Measurements from ENCODE around the gene TBX1. TPM values are rescaled to one million over a fixed set of nuclear protein-coding genes. Genes with fewer than 3 reads are reported as not detected.

The TBX1 gene
- total RNA-seq, 1 experiment from 2014 or later: 16.3 TPM

DNA sequence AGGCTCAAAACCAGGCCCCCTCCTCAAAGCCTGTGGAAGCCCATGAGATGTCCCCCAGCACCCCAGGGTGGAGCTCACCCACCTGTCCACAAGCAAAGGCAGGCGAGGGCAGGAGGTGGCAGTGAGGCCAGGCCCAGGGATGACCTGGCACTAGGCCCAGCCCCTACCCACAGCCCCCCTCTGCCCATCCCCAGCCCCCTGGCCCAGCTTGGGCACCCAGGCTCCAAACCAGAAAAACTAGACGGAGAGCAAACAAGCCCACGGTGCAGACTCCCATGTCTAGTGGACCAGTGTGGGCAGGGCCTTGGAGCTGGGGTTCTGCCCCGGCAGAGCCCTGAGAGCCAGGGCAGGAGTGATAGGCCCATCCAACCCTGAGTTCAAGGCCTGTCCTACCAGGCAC is 16.9 kb upstream of the TBX1 start:
- H3K9me3 ChIP-seq: no peaks in the 10 kb centered on the region
- no peak overlapping the region for H3K4me3 ChIP-seq
- no peaks in the 10 kb centered on the region for H3K27me3 ChIP-seq
- no peak for DNase-seq
- H3K36me3 ChIP-seq: no peaks in the 10 kb centered on the region

DNA sequence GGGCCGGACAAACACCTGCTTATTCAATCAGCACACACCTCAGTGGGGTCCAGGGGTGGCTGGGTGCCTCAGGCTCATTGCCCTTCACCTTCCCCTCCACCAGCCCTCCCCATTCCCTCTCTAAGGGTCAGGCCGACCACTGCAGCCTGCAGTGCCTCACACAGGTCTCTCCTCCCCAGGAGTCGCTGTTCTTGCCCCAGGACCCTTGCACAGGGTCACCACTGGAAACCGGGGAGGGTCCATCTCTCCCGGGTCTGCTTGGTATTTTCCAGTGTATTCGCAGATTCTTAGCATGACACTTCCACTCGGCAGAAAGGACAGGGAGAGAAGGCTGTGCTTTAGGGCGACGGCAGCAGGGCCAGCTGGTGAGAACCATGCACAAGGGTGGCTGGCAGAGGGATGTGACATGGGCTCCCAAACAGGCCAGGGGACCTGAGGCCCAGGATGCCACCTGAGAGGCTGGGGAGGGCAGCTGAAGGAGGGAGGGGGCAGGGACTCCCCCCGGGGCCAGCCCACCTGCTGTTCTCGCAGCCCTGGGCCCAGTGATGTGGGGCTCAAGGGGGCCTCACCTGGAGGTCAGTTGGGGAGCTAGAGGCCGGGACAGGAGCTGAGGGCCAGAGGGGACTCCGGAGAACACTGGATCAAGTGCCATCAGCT is 16.1 kb upstream of the TBX1 start:
- no peak for DNase-seq
- no peak overlapping the region for H3K4me3 ChIP-seq

DNA sequence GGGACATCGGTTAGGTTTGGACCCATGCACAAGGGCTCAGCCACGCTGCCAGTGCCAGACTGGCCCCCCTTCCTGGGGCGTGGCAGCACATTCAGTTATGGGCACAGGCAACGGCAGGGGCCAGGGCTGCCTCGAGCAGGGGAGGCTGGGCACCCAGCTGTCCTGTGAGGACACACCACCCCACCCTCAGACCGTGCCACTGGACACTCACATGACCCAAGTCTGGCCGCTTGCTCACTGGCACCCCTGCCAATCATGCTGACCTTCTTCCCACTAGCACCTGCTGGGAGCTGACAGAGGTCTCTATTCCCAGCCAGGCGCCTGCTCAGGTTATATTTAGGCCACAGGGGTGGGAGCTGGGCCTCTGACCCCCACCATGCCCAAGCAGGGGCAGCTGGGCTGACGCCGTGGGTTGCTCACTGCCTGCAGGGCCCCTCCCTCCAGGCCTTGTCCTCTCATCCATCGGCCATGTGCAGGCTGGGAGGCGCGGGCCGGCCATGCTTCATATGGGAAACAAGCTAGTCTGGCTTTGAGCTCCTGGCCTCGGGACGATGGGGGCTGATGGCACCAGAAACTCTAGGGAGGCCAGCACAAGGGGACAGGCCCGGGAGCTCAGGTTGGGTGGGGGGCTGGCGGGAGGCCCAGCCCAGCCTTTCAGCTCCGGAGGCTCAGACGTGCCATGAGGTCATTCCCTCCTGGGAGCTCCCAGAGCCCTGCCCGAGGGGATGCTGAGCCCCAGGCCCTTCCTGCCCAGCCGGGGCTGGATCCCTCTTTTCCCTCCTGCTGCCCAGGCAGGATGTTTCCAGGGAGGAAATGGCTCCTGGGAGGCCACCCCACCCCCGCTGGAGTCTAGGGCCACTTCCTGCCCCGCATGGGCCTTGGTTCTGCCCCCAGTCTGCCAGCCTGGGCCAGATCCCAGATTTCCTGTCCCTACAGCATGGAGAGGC is 15.2 kb upstream of the TBX1 start:
- Histone ChIP-seq H3K4me3 (no peak overlapping the region), H3K36me3 (no peaks in the 10 kb centered on the region), H3K27me3 (no peaks in the 10 kb centered on the region), H3K9me3 (no peaks in the 10 kb centered on the region)
- DNase-seq: peak; percentile 50

More for the DNA sequence above, 16.1 kb upstream of the TBX1 start:
- Histone ChIP-seq H3K9me3 (no peaks in the 10 kb centered on the region), H3K36me3 (no peaks in the 10 kb centered on the region), H3K27me3 (no peaks in the 10 kb centered on the region)

DNA sequence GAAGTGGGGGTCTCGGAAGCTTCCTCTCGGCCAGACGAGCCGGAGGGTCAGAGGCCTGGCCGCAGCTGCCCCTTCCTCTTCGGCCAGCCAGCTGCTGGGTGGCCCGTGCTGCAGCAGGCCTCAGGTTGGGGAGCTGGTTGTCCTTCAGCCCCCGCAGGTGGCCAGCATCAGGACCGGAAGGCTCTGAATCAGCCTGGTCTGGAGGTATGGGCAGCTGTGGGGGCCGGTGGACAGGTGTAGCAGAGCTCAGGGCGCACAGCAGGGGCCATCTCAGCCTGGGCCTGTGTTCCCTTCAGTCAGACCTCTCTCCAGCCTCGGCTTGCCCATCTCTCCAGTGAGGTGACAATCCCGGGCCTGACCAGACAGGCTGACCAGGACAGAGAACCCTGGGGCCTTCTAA is 13.9 kb upstream of the TBX1 start:
- DNase-seq: no peak
- Histone ChIP-seq H3K4me3 (no peak overlapping the region), H3K9me3 (no peaks in the 10 kb centered on the region), H3K36me3 (no peaks in the 10 kb centered on the region), H3K27me3 (no peaks in the 10 kb centered on the region)

DNA sequence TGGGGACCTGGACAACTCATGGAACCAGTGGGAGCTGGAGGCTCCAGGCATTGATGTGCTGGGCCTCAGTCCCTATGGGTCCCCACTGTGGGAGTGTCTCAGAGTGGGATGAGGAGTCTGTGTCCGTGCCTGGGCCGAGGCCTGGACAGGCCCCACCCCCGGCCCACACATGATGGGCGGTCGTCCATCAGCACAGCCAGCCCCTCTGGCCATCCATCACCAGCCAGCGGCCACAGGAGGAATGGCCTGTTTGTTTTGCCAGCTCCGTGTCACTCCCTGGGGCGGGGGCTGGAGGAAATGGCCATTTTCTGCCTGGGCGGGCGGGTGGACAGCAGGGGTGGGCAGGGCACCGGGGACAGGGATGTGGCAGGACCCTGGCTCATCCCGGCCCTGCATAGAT is 13.0 kb upstream of the TBX1 start:
- DNase-seq: no peak
- H3K36me3 ChIP-seq: no peaks in the 10 kb centered on the region
- H3K4me3 ChIP-seq: no peak overlapping the region
- no peaks in the 10 kb centered on the region for H3K27me3 ChIP-seq
- H3K9me3 ChIP-seq: no peaks in the 10 kb centered on the region

DNA sequence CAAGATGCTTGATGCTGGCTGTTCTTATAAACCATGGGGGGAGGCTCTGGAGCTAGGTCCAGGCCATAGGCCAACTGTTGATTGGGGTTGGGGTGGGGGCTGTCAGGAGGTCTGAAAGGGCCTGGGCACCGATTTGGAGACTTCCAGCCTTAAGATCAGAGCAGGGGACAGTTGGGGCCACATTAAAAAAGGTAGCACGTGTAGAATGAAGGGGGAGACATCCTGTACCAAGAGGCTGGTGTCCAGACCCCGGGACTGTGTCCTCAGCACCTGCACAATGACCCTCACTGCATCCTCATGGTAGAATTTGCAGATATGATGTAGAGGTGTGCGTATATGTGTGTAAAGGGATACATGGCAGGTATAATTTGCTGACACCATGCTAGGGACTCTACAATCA is 12.4 kb upstream of the TBX1 start:
- no peaks in the 10 kb centered on the region for H3K36me3 ChIP-seq
- no peaks in the 10 kb centered on the region for H3K27me3 ChIP-seq
- no peaks in the 10 kb centered on the region for H3K9me3 ChIP-seq
- DNase-seq: no peak
- H3K4me3 ChIP-seq: no peak overlapping the region

DNA sequence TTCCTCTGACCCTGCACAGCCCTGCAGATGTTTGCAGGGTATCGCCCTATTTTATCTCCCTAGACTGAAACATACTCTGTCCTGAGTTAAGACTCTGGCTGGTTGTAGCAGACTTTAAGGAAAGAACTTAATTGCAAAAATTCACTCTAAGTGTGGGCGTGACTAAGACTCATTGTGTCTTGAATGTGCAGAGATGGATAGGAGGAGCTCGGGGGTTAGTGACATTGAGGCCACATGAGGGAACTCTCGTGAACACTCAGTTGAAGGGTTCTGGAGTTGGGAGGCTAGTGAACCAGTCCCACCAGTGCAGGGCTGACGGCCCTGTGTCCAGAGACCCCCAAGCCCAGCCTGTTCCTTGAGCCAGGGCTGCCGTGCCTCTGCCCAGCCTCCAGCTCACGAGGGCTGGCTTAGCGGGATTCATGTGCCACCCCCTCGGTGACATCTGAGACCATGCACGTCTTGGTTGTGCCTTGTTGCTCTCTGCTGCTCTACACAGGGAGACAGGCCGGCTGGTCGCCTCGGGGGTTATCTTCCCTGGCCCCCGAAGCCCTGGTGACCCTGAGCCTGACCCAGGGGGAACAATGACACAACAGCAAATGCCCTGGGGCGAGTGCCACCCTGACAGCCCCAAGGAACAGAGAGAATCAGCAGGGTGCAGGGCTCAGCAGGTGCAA is 11.4 kb upstream of the TBX1 start:
- Histone ChIP-seq H3K4me3 (no peak overlapping the region), H3K36me3 (no peaks in the 10 kb centered on the region), H3K9me3 (no peaks in the 10 kb centered on the region), H3K27me3 (no peaks in the 10 kb centered on the region)
- DNase-seq: no peak

DNA sequence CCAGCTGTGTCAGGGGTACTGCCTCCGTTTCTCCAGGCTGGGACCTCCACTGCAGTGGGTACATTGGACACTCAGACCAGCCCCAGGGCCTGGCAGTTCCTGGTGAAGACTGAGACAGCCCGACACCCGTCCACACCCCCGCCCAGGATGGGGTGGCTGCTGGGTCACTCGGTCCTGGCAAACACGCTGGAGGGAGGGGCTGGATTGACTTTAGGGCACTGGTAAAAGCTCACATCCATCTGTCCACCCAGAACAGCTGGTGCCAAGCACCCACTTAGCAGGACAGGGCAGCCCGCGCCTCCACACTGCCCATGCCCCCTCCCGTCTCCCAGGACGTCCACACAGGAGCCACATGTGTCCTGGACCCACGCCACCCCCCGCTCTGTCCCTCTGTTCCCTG is 10.7 kb upstream of the TBX1 start:
- no peaks in the 10 kb centered on the region for H3K36me3 ChIP-seq
- no peaks in the 10 kb centered on the region for H3K27me3 ChIP-seq
- DNase-seq: no peak
- no peak overlapping the region for H3K4me3 ChIP-seq
- H3K9me3 ChIP-seq: no peaks in the 10 kb centered on the region

DNA sequence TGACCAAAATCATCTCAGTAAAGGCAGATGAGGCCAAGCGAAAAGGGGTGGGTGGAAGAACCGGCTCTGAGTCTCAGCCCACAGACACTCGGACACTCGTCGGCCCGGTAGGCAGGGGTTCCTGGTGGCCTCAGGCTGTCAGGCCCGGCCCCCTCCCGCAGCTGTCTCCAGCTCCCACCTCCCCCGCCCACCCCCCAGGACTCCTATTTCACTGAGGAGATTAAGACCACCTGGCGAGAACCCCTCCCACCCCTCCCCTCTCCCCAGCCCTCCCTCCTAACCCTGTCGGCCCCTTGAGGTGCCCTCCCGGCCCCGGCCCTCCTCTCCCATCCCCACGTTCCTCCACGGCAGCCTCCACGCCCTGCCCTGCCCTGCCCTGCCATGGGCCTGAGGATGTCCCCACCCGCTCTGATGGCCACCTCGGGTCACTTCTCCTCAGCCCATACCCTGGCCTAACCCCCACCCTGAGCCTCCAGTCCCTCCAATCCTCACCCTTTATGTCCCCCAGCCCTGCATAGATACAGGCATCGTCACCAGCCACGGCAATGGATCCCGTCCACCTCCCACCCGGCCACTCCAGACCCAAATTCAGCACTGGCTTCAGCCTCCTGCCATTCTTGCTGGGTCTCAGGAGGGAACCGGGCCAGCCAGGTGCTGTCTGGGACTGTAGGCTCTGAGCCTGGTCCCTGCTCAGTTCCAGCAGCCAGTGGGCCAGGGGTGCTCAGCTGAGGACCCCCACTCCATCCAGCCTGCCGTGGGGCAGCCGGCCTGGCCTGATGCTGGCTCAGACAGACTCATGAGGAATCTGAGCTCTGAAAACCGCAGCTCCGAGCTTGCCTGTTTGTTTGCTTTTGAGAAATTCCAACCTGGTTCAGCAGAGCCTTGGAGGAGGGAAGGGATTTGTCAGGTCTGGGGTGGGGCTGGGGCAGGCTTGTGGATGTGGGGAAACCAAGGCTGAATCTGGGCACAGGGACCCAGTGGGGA is 9.8 kb upstream of the TBX1 start:
- Histone ChIP-seq H3K4me3 (no peak overlapping the region), H3K9me3 (no peaks in the 10 kb centered on the region), H3K36me3 (no peaks in the 10 kb centered on the region), H3K27me3 (no peaks in the 10 kb centered on the region)
- no peak for DNase-seq

DNA sequence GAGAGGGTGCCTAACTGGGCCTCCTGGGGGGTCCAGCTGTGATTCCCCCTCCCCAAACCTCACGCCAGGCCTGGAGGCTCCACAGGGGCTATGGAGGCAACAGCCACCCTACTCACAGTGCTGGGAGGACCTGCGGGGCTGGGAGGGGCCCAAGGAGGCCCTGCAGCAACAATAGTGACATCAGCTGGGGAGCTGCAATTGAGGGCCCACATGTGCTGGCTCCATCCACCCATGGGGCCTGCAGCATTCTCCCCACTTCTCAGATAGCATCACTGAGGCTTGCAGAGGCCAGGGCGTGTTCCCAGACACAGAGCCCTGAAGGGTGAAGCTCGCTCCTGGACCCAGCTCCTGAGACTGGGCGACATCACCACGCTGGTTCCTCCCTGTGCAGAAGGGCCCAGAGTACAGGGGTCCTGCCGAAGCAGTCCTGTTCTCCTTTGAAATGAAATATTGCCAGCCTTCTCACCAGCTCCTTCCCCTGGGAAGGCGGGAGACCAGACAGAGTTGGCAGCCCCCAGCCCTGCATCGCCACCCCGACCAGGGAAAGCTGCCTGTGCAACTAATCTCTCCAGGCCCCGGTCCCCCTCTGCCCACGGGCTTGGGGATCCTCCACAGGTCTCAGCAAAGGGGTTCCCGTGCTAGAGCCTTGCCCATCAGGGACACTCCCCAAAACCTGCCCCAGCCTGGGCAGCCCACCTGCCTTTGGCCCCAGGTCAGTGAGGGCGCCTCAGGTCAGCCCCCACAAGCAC is 8.9 kb upstream of the TBX1 start:
- no peaks in the 10 kb centered on the region for H3K36me3 ChIP-seq
- H3K9me3 ChIP-seq: no peaks in the 10 kb centered on the region
- H3K27me3 ChIP-seq: no peaks in the 10 kb centered on the region
- no peak for DNase-seq
- no peak overlapping the region for H3K4me3 ChIP-seq

DNA sequence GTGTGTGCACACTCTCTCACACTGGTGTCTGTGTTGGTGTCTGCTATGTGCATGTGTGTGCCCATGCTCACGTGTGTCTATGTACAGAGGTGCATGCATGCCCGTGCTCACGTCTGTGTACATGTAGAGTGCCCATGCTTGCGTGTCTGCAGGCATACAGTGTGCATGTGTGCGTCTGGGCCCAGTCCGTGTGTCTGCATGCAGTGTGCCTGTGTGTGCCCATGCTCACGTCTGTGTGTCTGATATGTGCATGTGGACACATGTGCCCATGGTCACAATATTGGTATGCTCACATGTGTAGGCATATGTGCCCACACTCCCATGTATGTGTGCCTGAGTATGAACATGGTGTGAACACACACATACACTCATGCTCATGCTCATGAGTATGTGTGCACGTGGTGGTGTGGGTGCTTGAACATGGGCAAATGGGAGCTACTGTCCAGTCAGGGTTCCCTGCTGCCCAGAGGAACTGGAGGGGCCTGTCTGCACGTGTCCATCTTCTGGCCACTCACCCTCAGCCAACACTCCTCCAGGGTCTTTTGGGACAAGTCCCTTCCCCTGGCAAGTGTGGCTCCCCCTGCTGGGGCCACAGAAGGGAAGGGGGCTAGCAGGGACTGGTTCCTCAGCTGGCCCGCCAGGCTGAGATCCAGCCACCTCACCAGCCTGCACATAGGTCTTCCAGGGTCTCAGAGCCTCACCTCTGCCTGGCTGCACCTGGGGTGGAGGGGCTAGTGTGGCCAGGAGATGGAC is 7.3 kb upstream of the TBX1 start:
- Histone ChIP-seq H3K9me3 (no peaks in the 10 kb centered on the region), H3K27me3 (no peaks in the 10 kb centered on the region), H3K36me3 (no peaks in the 10 kb centered on the region), H3K4me3 (no peak overlapping the region)
- no peak for DNase-seq

DNA sequence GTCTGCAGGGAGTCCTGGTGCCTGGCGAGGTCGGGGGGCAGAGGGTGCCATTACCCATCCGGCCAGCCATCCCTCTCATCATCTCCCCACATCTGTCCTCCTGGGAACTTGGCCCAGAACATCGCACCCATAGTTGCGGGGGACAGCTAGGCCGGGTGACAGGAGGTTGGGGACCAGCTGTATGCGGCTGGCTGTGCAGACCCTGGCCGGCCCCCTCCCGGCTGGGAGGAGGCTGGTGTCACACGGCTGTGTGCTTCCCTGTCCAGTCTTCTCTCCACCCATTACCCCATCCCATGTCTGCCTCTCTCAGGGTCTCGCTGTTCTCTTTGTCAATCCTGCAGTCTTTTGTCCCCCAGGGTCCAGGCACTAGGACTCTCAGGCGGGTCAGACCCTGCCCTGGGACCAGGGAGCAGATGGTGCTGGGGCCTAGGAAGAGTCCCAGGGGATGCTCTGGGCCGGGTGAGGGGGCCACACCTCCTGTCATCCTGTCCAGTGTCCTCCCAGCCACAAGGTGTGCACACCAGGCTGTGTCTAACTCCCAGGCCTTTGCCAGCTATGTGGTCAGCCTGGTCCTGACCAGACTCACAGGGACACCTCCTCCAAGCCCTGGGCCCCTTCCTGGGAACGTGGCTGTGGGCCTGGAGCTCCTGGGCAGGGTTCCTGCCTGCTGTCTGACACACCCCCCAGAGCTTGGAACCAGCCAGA is 6.4 kb upstream of the TBX1 start:
- DNase-seq: no peak
- no peaks in the 10 kb centered on the region for H3K9me3 ChIP-seq
- H3K36me3 ChIP-seq: no peaks in the 10 kb centered on the region
- no peak overlapping the region for H3K4me3 ChIP-seq
- H3K27me3 ChIP-seq: no peaks in the 10 kb centered on the region

DNA sequence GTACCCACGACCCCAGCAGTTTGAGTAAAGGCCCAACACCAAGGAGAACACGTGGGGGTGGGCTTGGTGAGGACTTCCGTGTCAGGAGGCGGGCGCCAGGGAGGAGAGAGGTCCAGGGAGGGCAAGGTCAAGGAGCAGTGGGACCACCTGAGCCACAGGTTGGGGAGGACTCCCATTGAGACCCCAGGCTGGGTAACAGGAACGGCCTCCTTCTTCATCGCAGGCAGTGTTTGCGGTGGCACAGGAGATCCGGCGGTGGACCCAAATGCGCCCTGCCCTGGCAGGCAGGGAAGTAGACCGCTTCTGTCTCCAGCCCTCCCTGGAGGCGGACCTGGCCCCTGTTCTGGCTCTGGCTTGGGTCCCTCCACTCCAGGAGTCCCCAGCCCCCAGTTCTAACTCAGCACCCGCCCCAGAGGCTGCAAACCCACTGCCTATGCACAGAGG is 5.9 kb upstream of the TBX1 start:
- H3K36me3 ChIP-seq: no peaks in the 10 kb centered on the region
- no peaks in the 10 kb centered on the region for H3K27me3 ChIP-seq
- DNase-seq: no peak
- no peaks in the 10 kb centered on the region for H3K9me3 ChIP-seq
- H3K4me3 ChIP-seq: no peak overlapping the region

DNA sequence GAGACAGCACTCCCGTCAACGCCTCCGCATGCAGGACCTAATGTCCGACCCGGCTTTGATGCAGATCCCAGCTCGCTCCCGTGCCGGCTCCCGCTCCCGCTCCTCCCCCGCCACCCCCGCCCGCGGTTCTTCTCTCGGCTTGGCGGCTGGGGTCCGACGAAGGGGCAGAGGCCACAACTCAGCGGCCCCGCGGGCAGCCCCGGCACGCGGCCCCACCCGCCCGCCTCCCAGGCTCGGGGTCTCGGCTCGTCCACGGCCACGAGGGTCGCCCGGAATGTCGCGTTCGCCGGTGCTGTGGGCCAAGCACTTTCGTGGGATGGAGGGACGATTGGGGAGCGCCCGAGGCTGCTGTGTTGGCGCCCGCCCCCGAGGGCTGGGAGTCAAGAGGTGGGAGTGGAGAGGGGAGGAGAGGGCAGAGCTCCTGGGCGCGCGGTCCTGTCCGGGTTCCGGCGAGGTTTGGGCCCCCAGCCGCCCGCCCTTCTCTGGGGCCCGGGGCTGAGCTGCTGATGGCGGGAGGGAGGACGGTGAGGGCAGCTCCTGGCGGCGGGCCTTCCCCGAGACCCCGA is 5.3 kb upstream of the TBX1 start:
- Histone ChIP-seq H3K36me3 (no peaks in the 10 kb centered on the region), H3K27me3 (no peaks in the 10 kb centered on the region), H3K9me3 (no peaks in the 10 kb centered on the region), H3K4me3 (no peak overlapping the region)
- DNase-seq: no peak

Data from MG63 (cell line).